ENCODE results near the gene DHRSX.

DHRSX gene

GRCh38 chrX:2348211-2348610 lies 152.6 kb downstream of the DHRSX start:
- DNase-seq (ENCODE audit: insufficient read length, low spot score) (no peak), FAIRE-seq (no peak)
- no peak for TF ChIP-seq CTCF (IDR thresholded peaks at IDR 0.05; ENCODE audit: insufficient read depth, missing control alignments)

- no peak for DNase-seq (ENCODE audit: insufficient read length, low spot score)
- no peak for TF ChIP-seq CTCF (IDR thresholded peaks at IDR 0.05; ENCODE audit: insufficient read depth, missing control alignments)
- FAIRE-seq = no peak
Observed at GRCh38 chrX:2346158-2346557, 154.6 kb downstream of the DHRSX start.

GRCh38 chrX:2345562-2345961 lies 155.2 kb downstream of the DHRSX start:
- no peak for TF ChIP-seq CTCF (IDR thresholded peaks at IDR 0.05; ENCODE audit: insufficient read depth, missing control alignments)
- FAIRE-seq (no peak), DNase-seq (ENCODE audit: insufficient read length, low spot score) (no peak)

GRCh38 chrX:2343413-2343812 lies 157.4 kb downstream of the DHRSX start:
- FAIRE-seq = no peak

GRCh38 chrX:2342874-2343273 lies 157.9 kb downstream of the DHRSX start:
- no peak for FAIRE-seq
- no peak for TF ChIP-seq CTCF (IDR thresholded peaks at IDR 0.05; ENCODE audit: insufficient read depth, missing control alignments)

More at GRCh38 chrX:2343413-2343812, 157.4 kb downstream of the DHRSX start:
- DNase-seq (ENCODE audit: insufficient read length, low spot score) = no peak
- TF ChIP-seq CTCF (IDR thresholded peaks at IDR 0.05; ENCODE audit: insufficient read depth, missing control alignments) = no peak

GRCh38 chrX:2342281-2342688 lies 158.5 kb downstream of the DHRSX start:
- DNase-seq (ENCODE audit: insufficient read length, low spot score) (no peak), FAIRE-seq (no peak)
- no peak for TF ChIP-seq CTCF (IDR thresholded peaks at IDR 0.05; ENCODE audit: insufficient read depth, missing control alignments)

More at GRCh38 chrX:2342874-2343273, 157.9 kb downstream of the DHRSX start:
- no peak for DNase-seq (ENCODE audit: insufficient read length, low spot score)

- TF ChIP-seq CTCF (IDR thresholded peaks at IDR 0.05; ENCODE audit: insufficient read depth, missing control alignments) = no peak
- no peak for DNase-seq (ENCODE audit: insufficient read length, low spot score)
- FAIRE-seq = no peak
Observed at GRCh38 chrX:2340991-2341390, 159.8 kb downstream of the DHRSX start.
